ENCODE data around the gene CEACAM19. TPM values are rescaled to one million over a fixed set of nuclear protein-coding genes. Genes with fewer than 3 reads are reported as not detected.
"Not testable (repeated sequence)": the region's sequence is repeated elsewhere in the genome, so short reads cannot be mapped to it uniquely, and the experiment has no call there.

CEACAM19 gene, protein sequence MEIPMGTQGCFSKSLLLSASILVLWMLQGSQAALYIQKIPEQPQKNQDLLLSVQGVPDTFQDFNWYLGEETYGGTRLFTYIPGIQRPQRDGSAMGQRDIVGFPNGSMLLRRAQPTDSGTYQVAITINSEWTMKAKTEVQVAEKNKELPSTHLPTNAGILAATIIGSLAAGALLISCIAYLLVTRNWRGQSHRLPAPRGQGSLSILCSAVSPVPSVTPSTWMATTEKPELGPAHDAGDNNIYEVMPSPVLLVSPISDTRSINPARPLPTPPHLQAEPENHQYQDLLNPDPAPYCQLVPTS
- total RNA-seq (10 to 100 TPM in 1 of 7 donors, 1 to 10 TPM in 6; 2.6 to 10.0 (median 5.4) TPM), polyA plus RNA-seq (1 to 10 TPM; 2.2 to 5.1 TPM)
- long read RNA-seq, donor 1, partial matches to known transcripts = 3 of 6 reads
- long read RNA-seq, donor 1, other reads (novel, unspliced or antisense) = 2 of 6 reads
- long read RNA-seq, donor 2 = 0 reads
- long read RNA-seq, donor 3, partial matches to known transcripts = 2 of 12 reads
- long read RNA-seq, donor 3, other reads (novel, unspliced or antisense) = 10 of 12 reads

DNA sequence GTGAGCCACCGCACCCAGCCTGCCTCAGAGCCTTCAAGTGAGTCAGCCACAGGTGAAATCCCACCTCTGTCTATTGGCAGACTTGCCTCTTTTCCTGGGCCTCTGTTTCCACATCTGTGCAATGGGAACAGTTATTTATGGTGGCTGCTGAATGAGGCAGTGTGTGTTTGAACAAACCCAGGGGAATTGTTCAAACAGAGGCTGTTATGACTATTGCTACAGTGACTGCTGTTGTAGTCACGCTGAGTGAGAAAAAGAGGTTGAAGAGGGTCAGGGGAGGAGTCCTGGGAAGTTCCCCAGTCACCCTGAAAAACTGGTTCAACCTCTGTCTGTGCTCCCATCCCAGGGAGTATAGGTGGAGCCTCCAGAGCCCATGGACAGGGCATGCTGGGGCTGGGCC lies at the start of gene CEACAM19:
Gene CEACAM19, plus strand, starts transcription at position 83 of the 400 bp plus-strand sequence. CDS start 450 bp downstream, outside the sequence.
- Histone ChIP-seq H3K4me3 (no peak within 1 kb of the TSS), H3K27me3 (no peaks in the 10 kb centered on the region), H3K9me3 (no peaks in the 10 kb centered on the region), H3K4me1 (ENCODE audit: insufficient read depth) (no peaks in the 10 kb centered on the region), H3K27ac (no peak within 1 kb of the TSS), H3K36me3 (no peaks in the 10 kb centered on the region)
- intact Hi-C loops (cut with DNase I) = no loop called here
- DNase-seq = no peak
- TF ChIP-seq EP300 (IDR thresholded peaks at IDR 0.05) = no peak
- TF ChIP-seq, protein P1, sequence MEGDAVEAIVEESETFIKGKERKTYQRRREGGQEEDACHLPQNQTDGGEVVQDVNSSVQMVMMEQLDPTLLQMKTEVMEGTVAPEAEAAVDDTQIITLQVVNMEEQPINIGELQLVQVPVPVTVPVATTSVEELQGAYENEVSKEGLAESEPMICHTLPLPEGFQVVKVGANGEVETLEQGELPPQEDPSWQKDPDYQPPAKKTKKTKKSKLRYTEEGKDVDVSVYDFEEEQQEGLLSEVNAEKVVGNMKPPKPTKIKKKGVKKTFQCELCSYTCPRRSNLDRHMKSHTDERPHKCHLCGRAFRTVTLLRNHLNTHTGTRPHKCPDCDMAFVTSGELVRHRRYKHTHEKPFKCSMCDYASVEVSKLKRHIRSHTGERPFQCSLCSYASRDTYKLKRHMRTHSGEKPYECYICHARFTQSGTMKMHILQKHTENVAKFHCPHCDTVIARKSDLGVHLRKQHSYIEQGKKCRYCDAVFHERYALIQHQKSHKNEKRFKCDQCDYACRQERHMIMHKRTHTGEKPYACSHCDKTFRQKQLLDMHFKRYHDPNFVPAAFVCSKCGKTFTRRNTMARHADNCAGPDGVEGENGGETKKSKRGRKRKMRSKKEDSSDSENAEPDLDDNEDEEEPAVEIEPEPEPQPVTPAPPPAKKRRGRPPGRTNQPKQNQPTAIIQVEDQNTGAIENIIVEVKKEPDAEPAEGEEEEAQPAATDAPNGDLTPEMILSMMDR (IDR thresholded peaks at IDR 0.05) = no peak
- TF ChIP-seq POLR2A (IDR thresholded peaks at IDR 0.05) = no peak
- 80 to 96% (median 94%) methylated on average over 2 of the region's 2 CpGs for WGBS, 3 donors

DNA sequence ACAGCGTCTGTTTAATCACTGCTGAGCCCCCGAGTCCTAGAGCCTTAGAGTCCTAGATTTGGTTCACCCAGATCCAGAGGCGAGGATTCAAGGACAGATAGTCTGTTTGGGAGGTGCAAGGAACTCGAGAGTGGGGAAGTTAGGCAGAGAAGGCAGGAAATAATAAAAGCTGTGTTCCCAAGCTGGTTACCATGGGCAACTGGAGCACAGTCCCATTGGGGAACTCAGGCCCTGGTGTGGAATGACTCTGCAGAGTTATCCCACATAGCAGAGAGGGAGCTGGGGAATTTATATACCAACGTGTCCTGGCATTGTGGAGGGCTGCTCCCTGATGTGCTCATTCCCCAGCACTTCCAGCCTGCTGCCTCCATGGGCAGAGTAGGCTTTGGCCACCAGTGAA lies 48.2 kb upstream of the CEACAM19 start:
- no peak for DNase-seq
- no peaks in the 10 kb centered on the region for H3K36me3 ChIP-seq
- no peaks in the 10 kb centered on the region for H3K9me3 ChIP-seq
- H3K27me3 ChIP-seq = no peaks in the 10 kb centered on the region
- no peak overlapping the region for H3K27ac ChIP-seq
- H3K4me3 ChIP-seq = no peak overlapping the region
- WGBS, 3 donors = 37 to 49% (median 46%) methylated on average over 5 of the region's 5 CpGs
- H3K4me1 ChIP-seq (ENCODE audit: insufficient read depth) = no peaks in the 10 kb centered on the region
- TF ChIP-seq, protein P1 (IDR thresholded peaks at IDR 0.05) = no peak
- TF ChIP-seq EP300 (IDR thresholded peaks at IDR 0.05) (no peak), POLR2A (IDR thresholded peaks at IDR 0.05) (no peak)
- intact Hi-C loops (cut with DNase I) = no loop called here

DNA sequence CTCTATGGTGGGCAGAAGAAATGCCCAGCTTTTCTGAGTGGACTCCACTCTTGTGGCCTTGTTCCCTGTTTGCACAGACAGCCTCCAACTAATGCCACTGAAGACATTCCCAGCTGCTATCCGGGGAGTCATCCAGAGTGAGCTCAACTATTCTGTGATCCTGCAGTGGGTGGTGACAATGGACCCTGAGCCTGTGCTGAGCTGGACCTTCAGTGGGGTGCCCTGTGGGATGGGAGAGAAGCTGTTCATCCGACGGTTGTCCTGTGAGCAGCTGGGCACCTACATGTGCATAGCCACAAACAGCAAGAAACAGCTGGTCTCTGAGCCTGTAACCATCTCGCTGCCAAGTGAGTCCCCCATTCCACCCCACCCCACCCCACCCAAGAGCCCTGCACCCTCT lies 47.7 kb upstream of the CEACAM19 start:
- no peaks in the 10 kb centered on the region for H3K36me3 ChIP-seq
- TF ChIP-seq EP300 (IDR thresholded peaks at IDR 0.05) (no peak), POLR2A (IDR thresholded peaks at IDR 0.05) (no peak)
- TF ChIP-seq, protein P1 (IDR thresholded peaks at IDR 0.05) = no peak
- DNase-seq = no peak
- intact Hi-C loops (cut with DNase I) = no loop called here
- 76 to 89% (median 86%) methylated on average over 4 of the region's 4 CpGs for WGBS, 3 donors
- no peak overlapping the region for H3K27ac ChIP-seq
- H3K27me3 ChIP-seq = no peaks in the 10 kb centered on the region
- H3K4me1 ChIP-seq (ENCODE audit: insufficient read depth) = no peaks in the 10 kb centered on the region
- no peak overlapping the region for H3K4me3 ChIP-seq
- no peaks in the 10 kb centered on the region for H3K9me3 ChIP-seq

DNA sequence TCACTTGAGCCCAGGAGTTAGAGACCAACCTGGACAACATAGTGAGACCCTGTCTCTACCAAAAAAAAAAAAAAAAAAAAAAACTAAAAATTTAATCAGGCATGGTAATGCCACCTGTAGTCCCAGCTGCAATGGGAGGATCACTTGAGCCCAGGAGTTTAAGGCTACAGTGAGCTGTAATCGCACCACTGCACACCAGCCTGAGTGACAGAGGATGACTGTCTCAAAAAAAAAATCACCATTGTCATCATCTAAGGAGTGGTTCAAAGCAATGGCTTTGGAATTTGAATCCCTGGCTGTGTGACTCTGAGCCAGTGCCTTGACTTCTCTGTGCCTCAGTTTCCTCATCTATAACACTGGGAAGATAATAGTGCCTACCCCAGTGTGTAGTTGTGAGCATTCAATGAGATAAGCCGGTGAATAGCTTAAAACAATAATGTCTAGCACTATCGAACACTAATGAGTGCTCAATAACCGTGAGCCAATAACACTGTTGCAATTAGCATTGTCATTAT lies 46.4 kb upstream of the CEACAM19 start:
- H3K36me3 ChIP-seq = no peaks in the 10 kb centered on the region
- no peak for DNase-seq
- no peaks in the 10 kb centered on the region for H3K27me3 ChIP-seq
- intact Hi-C loops (cut with DNase I) = no loop called here
- WGBS, 3 donors = 92 to 98% (median 95%) methylated on average over 4 of the region's 4 CpGs
- no peaks in the 10 kb centered on the region for H3K9me3 ChIP-seq
- no peak for TF ChIP-seq POLR2A (IDR thresholded peaks at IDR 0.05)
- TF ChIP-seq, protein P1 (IDR thresholded peaks at IDR 0.05) = no peak
- no peak for TF ChIP-seq EP300 (IDR thresholded peaks at IDR 0.05)
- no peak overlapping the region for H3K27ac ChIP-seq
- no peak overlapping the region for H3K4me3 ChIP-seq
- no peaks in the 10 kb centered on the region for H3K4me1 ChIP-seq (ENCODE audit: insufficient read depth)

DNA sequence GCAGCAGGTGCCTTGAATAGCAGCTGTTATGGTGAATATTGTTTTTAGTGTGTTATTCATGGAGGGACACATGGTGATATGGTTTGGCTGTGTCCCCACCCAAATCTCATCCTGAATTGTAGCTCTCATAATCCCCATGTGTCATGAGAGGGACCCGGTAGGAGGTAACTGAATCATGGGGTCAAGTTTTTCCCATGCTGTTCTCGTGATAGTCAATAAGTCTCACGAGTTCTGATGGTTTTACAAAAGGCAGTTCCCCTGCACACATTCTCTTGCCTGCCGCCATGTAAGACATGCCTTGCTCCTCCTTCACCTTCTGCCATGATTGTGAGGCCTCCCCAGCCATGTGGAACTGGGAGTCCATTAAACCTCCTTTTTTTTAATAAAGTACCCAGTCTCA lies 45.6 kb upstream of the CEACAM19 start:
- H3K36me3 ChIP-seq; DNase-seq; H3K4me1 ChIP-seq (ENCODE audit: insufficient read depth); H3K9me3 ChIP-seq; intact Hi-C loops (cut with DNase I); H3K27me3 ChIP-seq; H3K27ac ChIP-seq; H3K4me3 ChIP-seq: not testable (repeated sequence)
- WGBS, 3 donors = 84 to 88% (median 88%) methylated on average over 4 of the region's 4 CpGs

Measured in ovary (tissue), 10 donors.